Measurements from ENCODE around the gene ADAM22. TPM values are rescaled to one million over a fixed set of nuclear protein-coding genes. Genes with fewer than 3 reads are reported as not detected.

The ADAM22 gene
- total and polyA plus RNA-seq, 4 donors, result 0.04 to 0.61 (median 0.15) TPM

GRCh38 chr7:88223265-88223664 lies 289.2 kb downstream of the ADAM22 start:
- H3K4me1 ChIP-seq (ENCODE audit: control insufficient read depth in 4 of 4, insufficient read depth in 4 of 4, low read length in 3 of 4), result peaks cover 6 to 31% (median 21%) of the 10 kb centered on the region in 4 donors
- no peak overlapping the region for H3K4me3 ChIP-seq (ENCODE audit: low read depth in 1 of 3, low read length in 3 of 3)
- H3K9me3 ChIP-seq (ENCODE audit: control insufficient read depth in 4 of 4, low read length in 3 of 4), result no peaks in the 10 kb centered on the region
- no peaks in the 10 kb centered on the region for H3K27me3 ChIP-seq (ENCODE audit: control insufficient read depth in 4 of 4, insufficient read depth in 4 of 4, low read length in 3 of 4)
- no peaks in the 10 kb centered on the region for H3K36me3 ChIP-seq (ENCODE audit: control insufficient read depth in 4 of 4, insufficient read depth in 3 of 4, low read depth in 1 of 4, low read length in 3 of 4)
- H3K27ac ChIP-seq (ENCODE audit: low read depth in 1 of 2, low read length in 2 of 2), result no peak overlapping the region
- TF ChIP-seq HNF4G (IDR thresholded peaks at IDR 0.05) (no peak), NR2F2 (IDR thresholded peaks at IDR 0.05) (no peak), ATF3 (IDR thresholded peaks at IDR 0.05) (no peak), RXRA (IDR thresholded peaks at IDR 0.05) (no peak), JUND (IDR thresholded peaks at IDR 0.05) (no peak), CTCF (IDR thresholded peaks at IDR 0.05; ENCODE audit: low read depth, low read length, missing input control) (no peak), MAX (IDR thresholded peaks at IDR 0.05) (no peak), RAD21 (IDR thresholded peaks at IDR 0.05) (no peak), FOXA2 (IDR thresholded peaks at IDR 0.05) (no peak), REST (IDR thresholded peaks at IDR 0.05) (no peak), YY1 (IDR thresholded peaks at IDR 0.05) (no peak)
- no peak for DNase-seq (ENCODE audit: low spot score)
- no peak overlapping the region for H3K9ac ChIP-seq (ENCODE audit: low read depth in 1 of 2, low read length in 2 of 2)
- WGBS, result 98% methylated on average over 2 of the region's 2 CpGs

- 56% methylated on average over 2 of the region's 2 CpGs for WGBS
- no peaks in the 10 kb centered on the region for H3K9me3 ChIP-seq (ENCODE audit: control insufficient read depth in 4 of 4, low read length in 3 of 4)
- peaks cover 2 to 22% (median 14%) of the 10 kb centered on the region in 4 donors for H3K4me1 ChIP-seq (ENCODE audit: control insufficient read depth in 4 of 4, insufficient read depth in 4 of 4, low read length in 3 of 4)
- H3K4me3 ChIP-seq (ENCODE audit: low read depth in 1 of 3, low read length in 3 of 3), result no peak overlapping the region
- DNase-seq (ENCODE audit: low spot score), result no peak
- no peak for TF ChIP-seq HNF4A (conservative IDR thresholded peaks at IDR 0.05)
- TF ChIP-seq ZBTB33 (IDR thresholded peaks at IDR 0.05), result no peak
- no peak for TF ChIP-seq RAD21 (IDR thresholded peaks at IDR 0.05)
- TF ChIP-seq EGR1 (IDR thresholded peaks at IDR 0.05; ENCODE audit: low read depth in 2 of 2), result no peak
- no peak for TF ChIP-seq REST (IDR thresholded peaks at IDR 0.05)
- no peak for TF ChIP-seq JUND (IDR thresholded peaks at IDR 0.05)
- no peak for TF ChIP-seq RXRA (IDR thresholded peaks at IDR 0.05)
- TF ChIP-seq MAX (IDR thresholded peaks at IDR 0.05), result no peak
- no peak for TF ChIP-seq FOXA2 (IDR thresholded peaks at IDR 0.05)
- TF ChIP-seq TAF1 (conservative IDR thresholded peaks at IDR 0.05), result no peak
- TF ChIP-seq FOXA1 (IDR thresholded peaks at IDR 0.05), result no peak
- TF ChIP-seq ATF3 (IDR thresholded peaks at IDR 0.05), result no peak
- TF ChIP-seq HNF4G (IDR thresholded peaks at IDR 0.05), result no peak
- H3K27ac ChIP-seq (ENCODE audit: low read depth in 1 of 2, low read length in 2 of 2), result no peak overlapping the region
- no peaks in the 10 kb centered on the region for H3K27me3 ChIP-seq (ENCODE audit: control insufficient read depth in 4 of 4, insufficient read depth in 4 of 4, low read length in 3 of 4)
- no peak overlapping the region for H3K9ac ChIP-seq (ENCODE audit: low read depth in 1 of 2, low read length in 2 of 2)
- H3K36me3 ChIP-seq (ENCODE audit: control insufficient read depth in 4 of 4, insufficient read depth in 3 of 4, low read depth in 1 of 4, low read length in 3 of 4), result no peaks in the 10 kb centered on the region
Observed at GRCh38 chr7:88224601-88225275, 290.7 kb downstream of the ADAM22 start.

All from liver (tissue), 9 donors.